Measurements from ENCODE around the gene DHX36.

The DHX36 gene

GRCh38 chr3:154228561-154229216, 95.6 kb downstream of the DHX36 start:
- no peaks in the 10 kb centered on the region for H3K4me1 ChIP-seq (ENCODE audit: control insufficient read depth, insufficient read depth, low read length)
- POLR2A ChIA-PET, result no interaction called here

GRCh38 chr3:154227531-154227930, 96.8 kb downstream of the DHX36 start:
- CTCF ChIA-PET, result interaction anchor here (0.6 kb wide), 1 partner anchor 188 kb away, joined by 3 read pairs; no protein-coding TSS in a partner anchor
- H3K4me1 ChIP-seq (ENCODE audit: control insufficient read depth, insufficient read depth, low read length), result no peaks in the 10 kb centered on the region
- no peak overlapping the region for H3K4me3 ChIP-seq (ENCODE audit: low read depth, low read length)
- TF ChIP-seq FEZF1 (tag by site-specific recombination; IDR thresholded peaks at IDR 0.05) (no peak), ZBTB20 (tag by site-specific recombination; IDR thresholded peaks at IDR 0.05) (no peak), ZNF776 (tag by site-specific recombination; IDR thresholded peaks at IDR 0.05; ENCODE audit: borderline replicate concordance) (no peak), BCL11B (tag by site-specific recombination; IDR thresholded peaks at IDR 0.05; ENCODE audit: low read depth) (no peak), ZNF626 (tag by site-specific recombination; IDR thresholded peaks at IDR 0.05) (no peak), HOXD13 (CRISPR knock-in tag; IDR thresholded peaks at IDR 0.05; ENCODE audit: borderline replicate concordance) (no peak), ZNF521 (tag by site-specific recombination; IDR thresholded peaks at IDR 0.05) (no peak), PRDM6 (tag by site-specific recombination; IDR thresholded peaks at IDR 0.05) (no peak), GFI1B (tag by site-specific recombination; IDR thresholded peaks at IDR 0.05) (no peak), IKZF3 (tag by site-specific recombination; IDR thresholded peaks at IDR 0.05) (no peak), ZSCAN30 (tag by site-specific recombination; IDR thresholded peaks at IDR 0.05) (no peak), ZNF704 (tag by site-specific recombination; IDR thresholded peaks at IDR 0.05) (no peak), ZNF791 (tag by site-specific recombination; IDR thresholded peaks at IDR 0.05) (no peak), ZNF138 (tag by site-specific recombination; IDR thresholded peaks at IDR 0.05; ENCODE audit: borderline replicate concordance) (no peak), PBX3 (CRISPR knock-in tag; IDR thresholded peaks at IDR 0.05) (no peak), ZSCAN18 (tag by site-specific recombination; IDR thresholded peaks at IDR 0.05) (no peak)
- no peaks in the 10 kb centered on the region for H3K9me3 ChIP-seq (ENCODE audit: control insufficient read depth, insufficient read depth, low read depth, low read length)
- POLR2A ChIA-PET, result no interaction called here
- no peak overlapping the region for H3K27ac ChIP-seq (ENCODE audit: extremely low read depth, low read depth, low read length)
- peaks cover 0 to 16% of the 10 kb centered on the region in 2 experiments; a peak in 1 of 3 replicates for H3K36me3 ChIP-seq (ENCODE audit: control insufficient read depth in 2 of 2, insufficient read depth in 1 of 2, low read length in 2 of 2)

More at GRCh38 chr3:154228561-154229216, 95.6 kb downstream of the DHX36 start:
- Histone ChIP-seq H3K36me3 (ENCODE audit: control insufficient read depth in 2 of 2, insufficient read depth in 1 of 2, low read length in 2 of 2) (peaks cover 0 to 16% of the 10 kb centered on the region in 2 experiments; a peak in 1 of 3 replicates), H3K9me3 (ENCODE audit: control insufficient read depth, insufficient read depth, low read depth, low read length) (no peaks in the 10 kb centered on the region), H3K27ac (ENCODE audit: extremely low read depth, low read depth, low read length) (no peak overlapping the region), H3K4me3 (ENCODE audit: low read depth, low read length) (no peak overlapping the region)
- no peak for TF ChIP-seq ZNF558 (tag by site-specific recombination; IDR thresholded peaks at IDR 0.05)
- no peak for TF ChIP-seq ZNF157 (tag by site-specific recombination; IDR thresholded peaks at IDR 0.05)
- TF ChIP-seq RBAK (tag by site-specific recombination; IDR thresholded peaks at IDR 0.05), result no peak
- no peak for TF ChIP-seq ZNF146 (tag by site-specific recombination; IDR thresholded peaks at IDR 0.05)
- no peak for TF ChIP-seq EGR2 (tag by site-specific recombination; IDR thresholded peaks at IDR 0.05; ENCODE audit: low read depth)
- TF ChIP-seq ZNF404 (tag by site-specific recombination; IDR thresholded peaks at IDR 0.05), result no peak
- TF ChIP-seq ZFP41 (tag by site-specific recombination; IDR thresholded peaks at IDR 0.05; ENCODE audit: borderline replicate concordance), result no peak
- TF ChIP-seq ZNF514 (tag by site-specific recombination; IDR thresholded peaks at IDR 0.05), result no peak
- no peak for TF ChIP-seq MYNN (tag by site-specific recombination; IDR thresholded peaks at IDR 0.05; ENCODE audit: borderline replicate concordance)
- no peak for TF ChIP-seq ZNF785 (tag by site-specific recombination; IDR thresholded peaks at IDR 0.05)
- no peak for TF ChIP-seq ZSCAN5A (tag by site-specific recombination; IDR thresholded peaks at IDR 0.05)
- no peak for TF ChIP-seq ZNF423 (tag by site-specific recombination; IDR thresholded peaks at IDR 0.05)
- TF ChIP-seq ZNF366 (tag by site-specific recombination; conservative IDR thresholded peaks at IDR 0.05), result no peak
- no peak for TF ChIP-seq ZNF560 (tag by site-specific recombination; IDR thresholded peaks at IDR 0.05; ENCODE audit: borderline replicate concordance)
- TF ChIP-seq ZNF140 (tag by site-specific recombination; IDR thresholded peaks at IDR 0.05), result no peak
- TF ChIP-seq ATF2 (tag by site-specific recombination; IDR thresholded peaks at IDR 0.05; ENCODE audit: low read depth), result no peak
- no peak for TF ChIP-seq ZNF623 (tag by site-specific recombination; IDR thresholded peaks at IDR 0.05)
- CTCF ChIA-PET, result interaction anchor here (0.6 to 1.7 kb wide), 4 partner anchors 25 to 331 kb away, joined by 3 to 4 read pairs (median 4); no protein-coding TSS in a partner anchor

Measured in HEK293 (cell line).